Amniotic epithelial cell (primary cell): ENCODE measurements around the gene WDR87.
A peak's percentile ranks its signal among the peaks of the same experiment; 100 is the strongest.

Experiments
- DNase-seq: peaks from one replicate; pipeline ENCODE4 v3.0.0-alpha.2; 2010; ENCODE audit warnings: low read depth

WDR87 gene

GRCh38 chr19:37905946-37906868, at the start of gene WDR87:
Gene WDR87 (minus strand): TSS chr19:37906594. CDS start chr19:37898239, 8,355 bp downstream.
- DNase-seq: no peak

GRCh38 chr19:37955986-37956385, 49.6 kb upstream of the WDR87 start:
- no peak for DNase-seq

DNA sequence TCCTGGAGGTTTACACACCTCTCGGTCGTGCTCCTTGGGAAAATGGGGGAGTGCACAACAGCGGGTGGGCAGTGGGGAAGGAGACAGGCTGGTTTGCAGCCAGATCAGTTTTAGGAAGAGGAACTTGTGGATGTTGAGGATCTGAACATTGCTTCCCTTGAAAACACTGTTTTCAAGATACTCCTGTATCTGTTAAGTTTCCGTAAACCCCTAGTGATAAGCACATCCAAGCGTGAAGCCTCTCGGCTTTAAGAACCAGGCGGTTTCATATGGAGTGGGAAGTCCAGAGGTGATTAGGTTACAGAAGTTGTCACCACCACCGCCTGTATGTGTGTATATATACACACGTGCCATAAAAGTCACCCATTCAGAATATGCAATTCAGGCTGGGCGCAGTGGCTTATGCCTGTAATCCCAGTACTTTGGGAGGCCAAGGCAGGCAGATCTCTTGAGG, 48.1 kb upstream of the WDR87 start:
- no peak for DNase-seq

DNA sequence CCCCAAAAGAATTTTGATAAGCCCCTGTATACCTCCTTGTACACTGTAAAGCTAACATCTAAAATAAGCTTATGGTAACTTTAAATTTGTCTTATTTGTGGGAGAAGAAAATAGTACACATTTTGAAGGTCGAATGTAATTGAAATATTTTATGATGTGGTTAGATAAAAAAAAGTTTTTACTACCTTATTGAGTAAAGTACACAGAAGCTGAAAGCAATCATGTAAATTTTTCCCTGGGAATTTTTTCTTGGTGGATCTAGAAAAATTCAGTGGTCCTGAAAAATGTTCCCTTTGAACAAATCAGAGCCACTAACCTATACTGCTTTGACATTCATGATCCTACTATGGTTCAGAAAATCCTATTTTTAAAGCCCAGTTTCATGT, 47.5 kb upstream of the WDR87 start:
- DNase-seq: peak; percentile 10

DNA sequence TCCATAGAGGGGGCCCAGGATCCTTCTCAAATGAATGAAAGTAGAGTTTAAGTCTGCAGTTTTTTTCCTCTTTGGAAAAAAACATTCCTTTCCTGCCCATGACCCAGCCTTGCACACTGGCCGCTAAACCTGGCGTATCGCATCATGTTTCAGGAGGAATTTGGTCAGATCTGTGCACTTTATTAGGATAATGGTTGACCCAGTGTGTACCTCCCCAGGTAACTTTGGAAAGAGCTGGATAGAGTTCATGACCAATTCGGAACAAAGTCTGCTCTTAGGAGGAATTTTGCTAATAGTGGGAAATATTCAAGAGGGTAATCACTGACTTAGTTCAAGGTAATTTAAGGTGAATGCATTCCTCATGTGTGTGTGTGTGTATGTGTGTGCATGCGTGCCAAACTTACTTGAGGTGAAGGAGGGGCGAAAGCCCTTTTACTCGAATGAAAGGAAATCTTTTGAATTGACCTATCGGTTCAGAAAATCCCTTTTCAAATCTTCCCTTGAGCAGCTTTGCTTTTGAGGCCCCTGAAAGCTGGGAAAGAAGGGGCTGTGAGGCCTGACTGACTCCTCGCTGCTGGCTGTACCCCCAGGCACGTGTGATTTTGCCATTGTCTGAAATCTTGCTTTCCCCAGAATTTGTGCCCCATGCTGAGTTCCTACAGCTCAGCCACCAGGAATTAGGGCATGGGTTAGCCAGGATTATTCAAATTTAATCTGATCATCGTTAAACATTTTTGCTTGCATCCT, 47.0 kb upstream of the WDR87 start:
- DNase-seq: peak; percentile 29

DNA sequence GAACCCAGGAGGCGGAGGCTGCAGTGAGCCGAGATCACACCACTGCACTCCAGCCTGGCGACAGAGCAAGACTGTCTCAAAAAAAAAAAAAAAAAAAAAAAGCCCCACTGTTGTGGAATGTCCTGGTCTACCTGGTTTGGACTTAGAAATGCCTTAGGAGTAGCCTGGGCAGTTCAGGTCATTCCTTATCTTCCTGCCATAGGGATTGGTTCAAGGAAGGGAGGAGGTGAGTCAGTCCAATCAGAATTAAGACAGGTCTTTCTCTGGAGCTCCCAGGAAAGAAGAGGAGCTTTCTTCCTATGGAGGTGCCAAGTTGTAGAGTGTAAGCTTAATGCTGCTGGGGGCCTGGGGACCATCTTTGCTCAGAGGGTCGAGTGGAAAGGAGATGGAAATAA, 45.4 kb upstream of the WDR87 start:
- DNase-seq: no peak

DNA sequence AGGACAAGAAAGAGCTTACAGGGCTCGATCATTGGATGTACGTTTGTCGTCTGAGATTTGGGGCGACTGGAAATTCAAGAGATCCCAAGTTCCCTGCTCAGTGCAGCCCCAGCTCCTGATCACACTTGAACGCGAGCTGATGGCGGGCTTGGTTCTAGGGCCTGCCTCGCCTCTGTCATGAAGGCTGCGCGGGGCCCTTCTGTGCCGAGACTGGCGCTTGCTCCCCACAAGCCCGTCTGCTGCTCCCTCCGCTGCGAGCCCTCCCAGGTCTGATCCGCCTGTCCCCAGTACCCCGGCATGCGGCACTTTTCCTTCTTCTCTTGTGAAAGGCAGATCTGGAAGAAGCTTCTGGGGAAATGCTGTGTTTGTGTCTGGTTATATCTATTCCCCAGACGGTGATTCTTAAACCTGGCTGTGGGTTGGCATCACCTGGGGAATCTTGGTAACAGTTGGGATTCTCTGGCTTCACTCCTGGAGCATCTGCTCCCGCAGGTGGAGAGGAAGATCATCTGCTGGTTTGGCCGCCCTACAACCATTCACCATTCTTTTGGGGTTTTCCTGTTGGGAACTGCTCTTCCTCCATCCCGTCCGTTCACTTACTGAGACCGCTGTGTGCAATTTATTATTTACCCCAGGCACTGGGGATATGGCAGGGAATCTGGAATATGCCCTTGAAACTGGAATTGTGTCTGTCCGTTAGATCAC, 44.2 kb upstream of the WDR87 start:
- DNase-seq: no peak

DNA sequence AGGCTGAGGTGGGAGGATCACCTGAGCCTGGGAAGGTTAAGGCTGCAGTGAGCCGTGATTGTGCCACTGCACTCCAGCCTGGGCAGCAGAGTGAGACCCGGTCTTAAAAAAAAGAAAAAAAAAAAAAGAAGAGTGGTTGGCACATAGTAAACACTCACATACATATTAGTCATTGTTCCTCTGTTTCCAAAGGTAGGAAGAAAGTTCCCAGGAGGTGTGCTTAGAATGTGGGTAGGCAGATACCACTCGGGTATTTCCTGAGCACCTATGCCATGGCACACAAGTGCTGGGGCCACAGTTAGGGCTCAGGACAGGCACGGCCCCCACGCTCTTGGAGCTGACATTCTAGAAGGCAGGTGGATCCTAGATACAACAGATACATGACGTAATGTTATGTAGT, 42.0 kb upstream of the WDR87 start:
- no peak for DNase-seq

DNA sequence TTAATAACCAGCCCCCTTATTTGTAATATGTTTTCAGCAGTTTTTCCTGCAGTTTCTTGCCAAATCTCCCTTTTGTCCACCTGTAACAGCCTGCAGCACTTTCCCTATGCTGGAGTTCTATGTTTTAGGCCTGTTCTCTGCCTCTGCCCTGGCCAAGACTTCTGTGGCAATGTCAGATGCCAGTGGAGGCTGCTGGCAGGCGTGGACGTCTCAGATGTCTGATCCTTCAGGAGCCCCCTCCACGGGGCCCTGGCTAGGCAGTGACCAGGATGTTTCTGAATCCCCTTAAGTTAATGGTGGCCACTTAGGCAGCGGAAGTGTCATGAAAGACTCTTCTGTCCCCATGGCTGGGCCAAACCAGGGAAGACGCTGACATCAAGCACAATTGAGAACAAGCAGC, 41.4 kb upstream of the WDR87 start:
- no peak for DNase-seq

GRCh38 chr19:37946132-37946531, 39.7 kb upstream of the WDR87 start:
- no peak for DNase-seq

- DNase-seq: no peak
Observed at GRCh38 chr19:37943480-37943879, 37.1 kb upstream of the WDR87 start.

- DNase-seq: no peak
Observed at GRCh38 chr19:37942516-37942902, 36.1 kb upstream of the WDR87 start.

DNA sequence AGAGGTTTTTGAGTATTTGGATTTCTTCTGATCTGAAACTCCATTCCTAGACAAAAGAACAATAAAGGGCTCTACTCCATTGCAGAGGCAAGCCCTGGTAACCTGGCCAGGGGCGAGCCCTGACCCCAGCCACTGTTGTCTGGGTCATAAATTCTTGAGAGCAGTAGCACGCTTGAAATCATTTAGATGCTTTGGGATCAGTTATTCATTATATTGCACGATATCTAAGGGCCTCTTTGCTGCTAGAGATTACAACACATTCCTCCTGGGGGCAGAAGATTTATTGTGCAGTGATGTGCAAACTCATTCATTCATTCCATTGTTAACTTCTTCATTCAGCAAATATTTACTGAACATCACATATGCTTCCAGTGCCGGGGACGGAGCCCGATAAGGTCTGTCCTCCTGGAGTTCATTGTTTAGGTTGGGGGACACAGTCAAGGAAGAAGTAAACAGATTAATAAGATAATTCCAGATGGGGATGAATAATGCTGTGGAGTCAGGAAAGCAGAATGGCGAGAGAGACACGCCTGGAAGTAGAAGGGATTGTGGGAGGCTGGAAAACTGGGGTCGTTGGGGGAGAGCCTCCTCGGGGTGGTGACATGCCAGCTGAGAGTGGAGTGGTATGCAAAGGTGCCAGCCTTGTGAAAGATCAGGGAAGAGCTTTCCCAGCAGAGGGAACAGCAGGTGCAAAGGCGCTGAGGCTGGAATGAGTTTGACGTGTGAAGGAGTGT, 35.6 kb upstream of the WDR87 start:
- peak; percentile 68 for DNase-seq

- no peak for DNase-seq
Observed at GRCh38 chr19:37938353-37938752, 32.0 kb upstream of the WDR87 start.

GRCh38 chr19:37936886-37937285, 30.5 kb upstream of the WDR87 start:
- no peak for DNase-seq

DNA sequence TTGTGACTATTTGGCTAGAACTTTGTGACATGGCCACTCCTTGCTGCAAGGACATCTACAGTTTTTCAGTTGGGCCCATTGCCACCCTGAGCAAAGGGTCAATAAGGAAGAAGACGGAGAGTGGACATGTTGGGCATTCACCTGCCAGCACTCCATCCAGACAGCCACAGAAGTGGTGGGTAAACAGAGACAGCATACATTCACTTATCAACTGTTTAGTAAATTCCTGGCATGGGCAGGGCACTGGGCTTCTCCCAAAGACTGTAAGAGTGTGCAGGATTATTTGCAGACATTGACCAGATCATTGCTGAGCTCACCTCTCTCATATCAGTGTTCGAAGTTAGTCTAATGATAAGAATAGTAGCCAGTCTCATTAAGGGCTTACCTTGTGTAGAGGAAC, 29.8 kb upstream of the WDR87 start:
- DNase-seq: no peak

DNA sequence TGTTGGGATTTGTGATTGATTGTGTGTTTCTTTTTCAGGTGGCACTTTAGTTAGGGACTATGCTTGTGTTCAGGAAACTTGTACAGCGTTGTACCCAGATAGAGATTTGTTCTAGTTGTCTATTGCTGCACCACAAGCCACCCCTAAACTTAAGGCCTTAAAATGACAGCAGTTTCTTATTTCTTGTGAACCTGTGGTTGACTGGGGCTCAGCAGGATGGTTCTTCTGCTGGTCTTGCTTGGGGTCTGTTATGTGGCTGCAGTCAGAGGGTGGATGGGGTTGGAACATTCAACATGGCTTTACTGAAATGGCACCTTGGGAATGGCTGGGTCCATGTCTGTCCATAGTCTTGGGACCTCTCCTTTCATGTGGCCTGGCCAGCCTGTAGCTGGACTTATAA, 28.9 kb upstream of the WDR87 start:
- no peak for DNase-seq

DNA sequence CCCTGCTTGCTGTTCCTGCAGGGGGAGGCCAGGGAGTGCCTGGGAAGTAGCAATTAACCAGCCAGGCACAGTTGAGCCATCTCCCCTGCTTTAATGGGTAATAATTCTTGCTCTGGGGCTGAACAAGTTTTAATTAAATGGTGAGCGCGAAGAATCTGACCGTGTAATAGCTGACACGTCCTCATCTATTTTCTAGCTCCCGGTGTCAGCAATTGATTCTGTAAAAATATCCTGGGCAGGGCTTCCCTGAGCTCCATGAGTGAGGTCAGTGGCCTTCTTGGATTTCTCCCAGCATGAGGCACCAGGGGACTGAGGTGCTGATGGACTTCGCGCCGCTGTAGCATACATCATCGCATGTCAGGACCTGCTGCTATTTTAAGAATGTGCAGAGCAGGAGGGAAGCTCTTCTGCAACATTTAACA, 27.6 kb upstream of the WDR87 start:
- peak; percentile 56 for DNase-seq

DNA sequence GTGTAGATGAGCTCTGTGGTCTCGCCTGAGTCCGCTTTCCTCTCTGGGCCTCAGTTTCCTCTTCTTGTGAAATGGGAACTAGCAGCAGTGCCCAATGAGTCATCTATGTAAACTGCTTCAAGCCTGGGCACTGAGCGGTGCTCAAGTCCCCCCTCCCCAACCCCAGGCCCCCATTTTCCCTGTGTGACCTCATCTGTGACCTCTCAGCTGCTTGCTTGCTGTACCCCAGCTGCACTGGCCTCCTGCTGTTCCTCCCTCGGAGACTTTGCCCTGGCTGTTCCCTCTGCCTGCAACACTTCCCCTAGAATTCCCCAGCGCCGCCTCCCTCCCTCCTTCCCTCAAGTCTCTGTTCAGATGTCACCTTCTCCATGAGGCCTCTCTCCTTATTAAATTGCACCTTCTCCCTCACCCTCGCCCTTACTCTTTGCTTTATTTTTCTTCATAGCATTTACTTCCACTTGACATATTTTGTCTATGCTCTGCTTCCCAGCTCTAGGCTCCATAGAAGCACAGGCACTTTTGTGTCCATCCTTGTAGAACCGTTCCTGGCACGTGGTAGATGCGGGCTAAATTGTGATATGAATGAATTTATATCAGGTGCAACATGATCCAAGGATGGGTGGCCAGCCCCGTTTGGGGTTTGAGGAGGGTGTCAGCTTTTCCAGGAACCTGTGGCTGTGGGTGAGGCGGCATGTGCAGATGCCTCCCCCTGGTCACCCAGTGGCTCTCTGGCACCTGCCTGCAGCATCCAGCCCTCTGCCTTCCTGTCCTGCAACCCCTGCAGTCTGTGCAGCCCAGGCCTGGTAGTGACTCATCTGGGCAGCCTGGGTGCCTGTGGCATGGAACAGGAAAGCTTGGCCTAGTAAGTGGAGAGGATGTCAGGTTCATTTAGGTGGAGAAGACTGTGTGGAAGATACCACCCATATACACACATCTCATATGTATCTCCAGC, 26.9 kb upstream of the WDR87 start:
- DNase-seq: peak; percentile 57

DNA sequence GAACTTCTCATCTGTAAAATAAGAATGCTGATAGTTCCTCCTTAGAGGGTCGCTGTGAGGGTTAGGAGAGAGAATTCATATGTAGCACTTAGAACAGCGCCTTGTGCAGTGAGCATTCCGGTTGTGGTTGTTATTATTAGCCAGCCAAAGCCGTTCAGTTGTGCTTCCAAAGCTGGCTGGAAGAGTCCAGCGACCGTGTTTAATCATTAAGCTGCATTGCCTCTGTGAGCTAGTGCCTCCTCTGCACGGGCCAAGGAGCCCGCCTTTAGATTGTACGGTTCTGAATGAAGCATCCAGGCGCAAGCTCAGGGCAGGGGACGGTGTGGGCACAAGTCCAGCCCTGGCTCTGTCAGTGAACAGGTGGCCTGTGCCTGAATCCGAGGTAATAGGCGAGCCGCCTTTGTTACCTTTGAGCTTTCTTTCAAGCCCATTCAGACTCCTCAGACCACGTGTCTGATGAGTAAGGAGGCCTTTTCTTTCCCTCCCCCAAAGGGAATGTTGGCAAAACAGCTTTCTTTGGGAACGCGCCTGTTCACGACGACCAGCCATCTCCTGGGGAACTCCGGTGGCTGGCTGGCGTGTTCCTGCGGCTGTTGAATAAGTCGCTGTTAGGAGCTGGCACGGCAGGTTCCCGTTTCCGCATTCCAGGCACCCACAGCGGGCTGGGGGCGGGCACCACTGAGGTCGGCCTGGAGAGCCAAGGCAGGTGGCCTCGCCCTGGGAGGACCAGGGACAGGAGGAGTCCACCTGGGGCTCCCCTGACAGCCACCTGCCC, 25.7 kb upstream of the WDR87 start:
- DNase-seq: peak; percentile 57
